HG03135 (cell line): ENCODE measurements around the gene MAPRE2.
A peak's percentile ranks its signal among the peaks of the same experiment; 100 is the strongest.

ENCODE experiments used
- ATAC-seq: cut with Tn5 transposase; IDR thresholded peaks from one replicate; pipeline ENCODE4 v1.9.1; 2021; ENCODE audit warnings: mild to moderate bottlenecking, moderate library complexity; ENCODE audit not compliant: unreplicated experiment

MAPRE2 gene

DNA sequence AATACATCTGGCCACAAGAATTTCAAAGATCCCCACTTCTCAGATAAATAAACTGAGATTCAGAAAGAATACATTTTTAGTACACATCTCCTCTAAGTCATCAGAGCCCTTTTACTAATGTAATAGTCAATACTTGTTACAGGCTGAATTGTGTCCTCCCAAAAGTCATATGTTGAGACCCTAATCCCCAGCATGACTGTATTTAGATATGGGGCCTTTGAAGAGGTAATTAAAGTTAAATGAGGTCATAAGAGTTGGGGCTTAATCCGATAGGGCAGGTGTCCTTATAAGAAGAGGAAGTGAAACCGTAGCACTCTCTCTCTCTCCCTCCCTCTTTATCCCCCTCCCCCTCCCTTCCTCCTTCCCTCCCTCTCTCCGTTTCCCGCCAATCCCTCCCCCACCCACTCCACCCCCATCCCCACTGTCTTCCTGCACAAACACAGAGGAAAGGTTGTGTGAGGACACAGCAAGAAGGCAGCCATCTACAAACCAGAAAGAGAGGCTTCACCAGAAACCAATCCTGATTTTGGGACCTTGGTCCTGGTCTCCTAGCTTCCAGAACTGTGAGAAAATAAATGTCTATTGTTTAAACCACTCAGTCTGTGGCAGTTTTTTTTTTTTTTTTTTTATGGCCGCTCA, 133.0 kb downstream of the MAPRE2 start:
- peak; percentile 77 for ATAC-seq

DNA sequence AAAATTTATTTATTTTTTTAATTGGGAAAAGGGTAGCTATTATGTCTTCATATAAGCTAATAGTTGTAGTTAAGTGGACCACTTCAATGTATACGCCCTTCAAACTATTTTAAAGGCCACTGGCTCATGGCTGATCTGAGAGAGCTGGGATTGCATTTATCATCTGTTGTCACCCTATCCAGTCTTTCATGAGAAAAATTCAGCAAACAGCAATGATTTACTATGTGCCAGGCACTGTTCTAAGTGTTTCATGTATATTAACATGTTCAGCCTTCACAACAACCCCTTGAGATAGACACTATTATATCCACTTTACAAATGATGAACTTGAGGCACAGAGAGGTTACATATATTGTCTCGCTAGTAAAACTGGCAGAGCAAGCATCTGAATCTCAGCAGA, 133.5 kb downstream of the MAPRE2 start:
- ATAC-seq, result no peak

DNA sequence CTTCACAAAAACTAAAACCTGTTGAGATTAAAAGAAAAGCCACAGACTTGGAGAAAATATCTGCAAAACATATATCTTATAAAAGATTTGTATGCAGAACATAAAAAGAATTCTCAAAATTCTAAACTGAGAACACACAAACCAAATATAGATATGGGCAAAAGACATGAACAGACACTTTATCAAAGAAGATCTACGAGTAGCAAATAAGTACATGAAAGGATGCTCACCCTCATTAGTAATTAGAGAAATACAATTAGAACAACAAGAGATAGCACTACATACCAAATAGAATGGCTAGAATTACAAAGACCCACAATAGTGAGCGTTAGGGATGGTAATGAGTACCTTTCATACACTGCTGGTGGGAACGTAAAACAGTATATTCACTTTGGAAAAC, 135.7 kb downstream of the MAPRE2 start:
- no peak for ATAC-seq

DNA sequence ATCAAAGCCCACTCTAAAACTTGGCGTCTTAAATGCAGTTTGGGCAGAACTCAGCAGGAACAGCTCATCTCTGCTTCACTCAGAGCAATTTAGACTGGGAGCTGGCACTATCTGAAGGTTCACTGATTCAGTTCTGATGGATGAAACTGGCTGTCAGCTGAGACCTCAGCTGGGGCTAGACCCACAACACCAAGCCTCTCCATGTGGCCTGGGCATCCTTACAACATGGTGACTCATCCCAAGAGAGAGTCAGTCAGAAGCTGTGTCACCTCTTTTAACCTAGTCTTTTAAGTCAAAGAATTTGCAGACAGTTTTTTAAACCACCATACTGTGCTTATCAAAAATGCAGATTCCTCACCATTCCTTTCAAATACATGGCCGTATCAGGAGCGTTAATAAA, 137.0 kb downstream of the MAPRE2 start:
- ATAC-seq, result no peak

DNA sequence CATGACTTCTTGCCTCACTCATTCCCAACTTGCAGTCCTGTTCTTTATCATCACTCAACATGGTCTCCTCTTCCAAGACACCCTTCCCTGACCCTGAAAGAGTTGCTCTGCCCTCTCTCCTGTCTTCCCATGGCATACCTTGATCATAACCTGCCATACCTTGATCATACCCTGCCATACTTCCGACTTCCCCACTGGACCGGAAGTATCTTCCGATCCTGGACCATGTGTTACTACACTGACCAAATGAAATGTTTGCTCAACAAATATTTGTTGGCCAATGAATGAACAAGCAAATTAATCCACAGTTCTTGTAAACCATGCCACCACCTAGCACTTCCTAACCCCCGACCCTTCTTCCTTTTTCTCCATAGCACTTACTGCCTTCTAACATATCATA, 138.7 kb downstream of the MAPRE2 start:
- no peak for ATAC-seq

DNA sequence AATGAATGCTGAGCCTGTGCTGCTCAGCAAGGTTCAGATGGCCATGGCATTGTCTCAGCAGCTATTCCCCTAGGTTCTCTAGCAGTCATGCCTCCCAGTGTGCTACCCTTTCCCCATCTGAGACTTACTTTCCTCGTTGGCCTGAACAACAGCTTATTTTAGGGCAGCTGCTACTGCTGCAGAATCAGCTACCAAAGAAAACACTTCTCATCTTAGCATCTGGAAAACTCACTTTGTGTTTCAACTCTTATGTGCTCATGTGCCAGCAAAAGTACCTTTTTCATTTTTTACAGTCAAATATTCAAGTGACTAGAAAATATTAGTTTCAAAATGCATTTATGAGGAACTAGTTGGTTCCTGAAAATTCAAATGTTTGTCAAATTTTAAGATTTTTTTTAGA, 139.2 kb downstream of the MAPRE2 start:
- ATAC-seq, result no peak

DNA sequence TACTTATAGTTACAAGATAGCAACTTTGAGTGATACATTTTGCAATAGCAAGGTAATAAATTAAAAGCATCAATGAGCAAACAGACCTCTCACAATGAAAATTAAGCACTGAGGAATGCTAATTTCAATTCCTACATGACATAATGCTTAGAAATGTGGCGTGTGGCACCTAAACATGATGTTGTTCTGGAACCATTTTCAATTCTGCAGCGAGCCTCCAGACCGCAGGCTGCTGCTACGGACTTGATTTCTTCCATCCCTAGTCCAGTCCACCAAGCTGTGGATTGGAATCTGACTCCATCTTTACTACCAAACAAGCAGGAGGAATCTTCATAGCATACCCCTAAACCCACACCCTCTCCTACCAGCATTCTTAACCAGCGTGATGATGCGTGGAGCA, 140.9 kb downstream of the MAPRE2 start:
- ATAC-seq, result no peak

DNA sequence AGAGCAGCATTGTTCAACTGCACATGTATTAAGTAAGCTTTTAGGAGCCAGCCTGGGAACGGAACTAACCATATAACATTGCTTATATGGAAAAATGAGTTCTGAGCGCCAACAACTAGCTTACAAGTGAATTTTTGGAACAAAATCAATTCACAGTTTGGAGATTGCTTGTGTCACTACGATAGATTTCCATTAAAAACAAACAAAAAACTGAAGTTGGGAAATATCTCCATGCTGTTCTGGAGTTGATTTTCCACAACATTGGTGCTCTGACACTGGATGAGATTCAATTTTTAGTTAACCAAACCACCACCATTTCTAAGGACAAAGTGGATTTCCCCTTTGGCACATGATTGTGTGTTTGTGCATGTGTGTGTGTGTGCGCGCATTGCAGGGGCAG, 142.7 kb downstream of the MAPRE2 start:
- ATAC-seq, result no peak

DNA sequence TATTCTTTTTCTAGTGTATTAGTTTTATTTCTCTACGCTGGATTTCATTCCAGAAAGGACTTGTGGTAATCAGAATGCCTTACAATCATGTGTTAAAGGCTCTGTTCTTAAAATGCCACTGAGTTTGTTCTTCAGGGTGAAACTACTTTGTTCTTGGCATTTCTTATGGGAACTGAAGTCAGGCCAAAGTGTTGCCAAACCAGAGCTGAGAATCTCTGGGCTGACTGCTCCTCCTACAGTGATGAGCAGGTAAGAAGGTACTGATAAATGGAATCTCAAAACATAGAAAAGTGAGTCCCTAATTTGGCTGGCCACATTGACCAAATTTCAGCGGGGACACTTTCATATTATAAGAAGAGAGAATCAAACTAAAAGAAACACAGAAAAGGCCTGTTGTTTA, 144.6 kb downstream of the MAPRE2 start:
- no peak for ATAC-seq

DNA sequence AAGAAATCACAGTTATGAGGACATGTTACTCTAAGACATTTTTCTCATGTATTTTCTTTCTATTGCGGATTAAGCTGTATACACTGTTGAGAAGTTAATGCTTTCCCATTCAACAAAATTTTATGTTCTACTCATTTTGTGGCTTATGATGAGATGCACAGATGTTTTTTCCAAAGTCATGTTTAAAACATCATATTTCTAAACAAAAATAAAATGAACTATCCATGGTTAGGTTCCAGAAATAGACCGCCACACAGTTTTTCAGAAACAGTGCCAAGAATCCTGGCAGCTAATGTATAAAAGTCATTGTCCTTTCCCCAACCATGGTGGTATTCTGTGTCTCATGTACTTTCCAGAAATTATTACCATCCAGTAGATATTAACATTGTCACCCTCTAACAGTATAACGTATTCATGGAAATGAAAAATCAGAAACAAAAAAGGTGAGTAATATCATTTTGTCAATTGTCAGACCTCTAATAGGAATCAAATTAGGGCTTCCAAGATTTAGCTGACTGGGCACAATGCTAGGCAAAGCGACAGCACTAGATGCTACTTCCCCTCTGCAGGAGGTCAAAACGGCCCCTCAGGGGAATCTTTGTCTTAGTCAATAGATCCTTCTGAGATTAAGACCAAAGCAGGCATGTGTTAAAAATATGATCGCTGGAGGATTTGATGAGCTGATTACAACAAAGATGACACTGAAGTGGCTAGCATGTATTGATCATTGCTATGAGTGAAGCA, 145.2 kb downstream of the MAPRE2 start:
- no peak for ATAC-seq

DNA sequence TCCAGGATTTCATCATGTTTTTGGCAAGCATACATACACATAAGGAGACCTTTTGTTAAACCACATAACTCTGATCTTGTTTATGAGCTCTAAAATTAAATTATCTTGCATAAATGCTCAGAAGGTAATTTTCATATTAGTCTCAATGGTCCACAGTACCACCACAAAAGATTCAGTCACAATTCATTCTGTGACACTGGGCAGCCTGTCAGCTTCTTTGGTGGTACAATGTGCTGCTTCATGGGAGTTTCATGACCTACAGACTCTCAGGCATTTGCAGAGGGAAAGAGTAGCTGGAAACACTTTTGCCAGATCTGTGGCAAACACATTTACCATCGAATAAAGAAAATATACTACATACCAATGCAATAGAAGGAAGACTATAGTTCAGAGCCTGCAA, 148.3 kb downstream of the MAPRE2 start:
- ATAC-seq, result no peak

DNA sequence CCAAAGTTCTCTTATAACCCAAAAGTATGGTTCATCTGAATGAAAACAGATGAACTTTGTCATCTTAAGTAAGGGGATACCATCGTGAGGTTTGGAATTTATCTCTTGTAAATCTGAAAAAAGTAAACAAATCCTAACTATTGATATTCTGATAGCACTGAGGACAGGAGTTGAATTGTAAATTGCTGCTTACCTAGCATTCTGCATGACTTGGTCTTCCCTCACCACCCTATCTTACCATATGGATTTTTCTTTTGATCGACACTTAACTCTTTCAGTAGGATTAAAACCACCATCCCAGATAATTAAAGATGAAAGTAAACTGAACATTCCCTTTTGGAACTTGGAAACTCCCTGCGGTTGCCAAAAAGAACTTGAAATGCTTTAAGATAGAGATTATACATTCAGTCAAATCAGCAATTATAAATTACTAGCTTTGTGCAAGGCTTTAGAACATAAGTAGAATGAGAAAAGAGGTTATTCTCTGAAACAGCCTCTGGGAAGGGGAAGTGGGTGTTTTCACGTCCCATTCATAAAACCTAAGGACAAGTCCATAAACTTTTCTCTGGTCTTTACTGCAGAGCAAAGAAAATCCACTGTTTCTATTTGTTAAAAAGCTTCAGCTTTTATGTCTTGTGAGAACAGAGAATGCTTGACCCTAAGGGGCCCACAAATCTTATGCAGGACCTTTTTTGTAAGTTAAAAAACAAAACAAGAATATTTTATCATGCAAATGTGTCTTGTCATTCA, 149.9 kb downstream of the MAPRE2 start:
- ATAC-seq, result no peak

DNA sequence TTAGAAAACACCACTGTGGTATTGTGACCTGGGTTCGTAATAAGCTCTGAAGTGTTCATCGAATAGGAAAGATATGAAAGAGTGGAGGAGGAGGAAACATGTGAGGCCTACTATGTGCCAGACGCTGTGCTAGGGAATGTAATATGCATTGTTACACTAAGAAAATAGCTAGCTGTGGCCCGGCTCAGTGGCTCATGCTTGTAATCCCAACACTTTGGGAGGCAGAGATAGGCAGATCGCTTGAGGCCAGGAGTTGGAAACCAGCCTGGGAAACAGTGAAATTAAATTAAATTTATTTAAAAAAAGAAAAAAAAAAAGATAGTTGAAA, 150.4 kb downstream of the MAPRE2 start:
- no peak for ATAC-seq

DNA sequence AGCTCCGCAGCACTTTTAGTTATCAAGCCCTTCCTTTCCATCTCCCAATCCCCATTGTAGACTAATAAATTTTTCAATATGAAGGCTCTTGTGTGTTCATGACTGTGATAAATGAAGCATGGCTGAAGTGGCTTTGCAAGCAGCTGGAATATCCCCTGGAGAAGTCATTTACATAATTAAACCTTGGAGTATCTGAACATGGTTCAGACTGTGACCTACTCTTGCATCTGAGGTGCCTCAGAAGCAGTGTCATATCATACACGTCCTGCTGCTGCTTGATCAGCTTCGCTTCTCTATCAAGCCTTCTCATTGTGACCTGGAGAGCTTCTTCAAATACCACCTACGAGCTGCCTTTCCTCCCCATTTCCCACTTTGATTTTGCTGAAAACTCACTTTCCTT, 151.2 kb downstream of the MAPRE2 start:
- no peak for ATAC-seq
